Measurements from ENCODE around the gene HECTD4.
"Not testable (repeated sequence)": the region's sequence is repeated elsewhere in the genome, so short reads cannot be mapped to it uniquely, and the experiment has no call there.

Gene HECTD4

DNA sequence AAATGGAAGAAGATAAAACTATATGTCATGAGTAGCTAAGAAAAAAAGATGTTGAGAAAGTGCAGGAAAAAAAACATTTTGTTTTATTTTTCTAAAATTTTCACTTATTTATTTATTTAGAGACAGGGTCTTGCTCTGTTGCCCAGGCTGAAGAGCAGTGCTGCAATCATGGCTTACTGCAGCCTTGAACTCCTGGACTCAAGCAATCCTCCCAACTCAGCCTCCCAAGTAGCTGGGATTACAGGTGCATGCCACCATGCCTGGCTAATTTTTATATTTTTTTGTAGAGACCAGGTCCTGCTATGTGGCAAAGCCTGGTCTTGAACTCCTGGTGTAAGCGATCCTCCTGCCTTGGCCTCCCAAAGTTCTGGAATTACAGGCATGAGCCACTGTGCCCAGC, 137.3 kb downstream of the HECTD4 start:
- not testable (repeated sequence) for DNase-seq

DNA sequence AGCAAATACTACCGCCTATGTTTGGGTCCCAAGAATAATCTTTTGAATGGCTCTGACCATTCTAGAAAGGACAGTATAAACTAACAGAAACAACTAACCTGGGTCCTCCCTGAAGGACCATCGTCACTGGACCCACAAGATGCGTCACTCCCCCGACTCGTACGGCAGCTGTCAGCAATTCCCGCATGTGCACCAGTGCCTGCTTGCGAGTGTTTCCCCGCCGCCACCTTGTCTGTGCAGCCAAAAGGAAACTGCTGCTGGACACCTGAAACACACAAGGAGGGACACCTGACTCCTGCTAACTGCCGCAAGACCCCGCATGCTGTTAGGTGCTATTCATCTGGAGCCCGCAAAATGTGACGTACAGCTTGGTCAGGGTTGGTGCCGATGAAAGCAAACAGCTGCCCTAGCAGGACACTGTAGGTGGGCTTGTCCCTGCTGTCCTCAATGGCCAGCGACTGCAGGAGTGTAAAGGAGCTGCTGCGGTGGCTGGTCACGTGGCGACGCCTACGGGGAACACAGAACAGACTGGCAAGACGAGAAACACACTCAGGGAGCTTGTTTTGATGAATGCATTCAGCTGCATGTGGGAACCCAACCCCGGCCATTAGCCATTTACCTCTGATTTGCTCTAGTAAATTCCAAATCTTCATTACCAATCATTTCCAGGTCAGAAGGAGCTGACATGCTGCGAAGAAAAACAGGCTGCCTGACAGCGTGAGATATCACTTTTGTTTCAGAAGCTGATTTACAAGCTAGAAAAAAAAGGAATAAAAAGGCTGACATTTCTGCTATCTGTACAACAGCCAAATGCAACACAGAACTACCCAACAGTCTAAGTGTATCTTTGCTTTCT, 138.7 kb downstream of the HECTD4 start:
- no peak for DNase-seq

DNA sequence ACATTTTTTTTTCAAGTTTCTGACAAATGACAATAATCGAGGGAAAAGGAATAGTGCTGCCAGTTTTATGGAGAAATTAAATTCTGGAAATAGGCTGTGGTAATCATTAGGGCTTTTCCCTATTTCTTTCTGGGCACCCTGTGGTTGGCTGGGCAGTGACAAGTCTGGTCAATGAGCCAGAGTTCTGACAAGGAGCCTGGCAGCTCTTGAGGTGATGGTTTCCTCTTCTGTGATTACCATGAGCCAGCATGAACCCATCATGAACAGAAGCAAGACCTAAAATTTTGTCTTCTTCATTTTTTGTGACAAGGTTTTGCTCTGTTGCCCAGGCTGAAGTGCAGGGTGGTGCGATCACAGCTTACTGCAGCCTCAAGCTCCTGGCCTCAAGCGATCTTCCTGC, 141.1 kb downstream of the HECTD4 start:
- no peak for DNase-seq

DNA sequence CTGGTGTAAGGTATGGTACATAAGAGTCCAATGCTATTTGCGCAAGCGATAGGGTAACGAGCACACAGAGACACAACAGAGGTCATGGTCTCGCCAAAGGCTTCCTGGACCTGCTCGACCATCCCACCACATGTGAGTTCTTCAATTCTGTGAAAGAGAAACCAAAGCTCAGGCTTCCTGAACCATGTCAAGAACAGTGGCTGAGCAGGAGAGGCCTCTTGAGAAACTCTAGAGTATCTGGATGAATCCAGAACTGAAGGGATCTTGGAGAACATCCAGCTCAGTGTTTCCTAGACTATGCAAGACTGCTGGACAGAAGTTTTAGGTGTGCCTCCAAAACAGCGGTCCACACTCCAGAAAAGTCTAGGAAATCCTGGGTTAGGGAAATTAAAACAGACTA, 142.3 kb downstream of the HECTD4 start:
- no peak for DNase-seq

DNA sequence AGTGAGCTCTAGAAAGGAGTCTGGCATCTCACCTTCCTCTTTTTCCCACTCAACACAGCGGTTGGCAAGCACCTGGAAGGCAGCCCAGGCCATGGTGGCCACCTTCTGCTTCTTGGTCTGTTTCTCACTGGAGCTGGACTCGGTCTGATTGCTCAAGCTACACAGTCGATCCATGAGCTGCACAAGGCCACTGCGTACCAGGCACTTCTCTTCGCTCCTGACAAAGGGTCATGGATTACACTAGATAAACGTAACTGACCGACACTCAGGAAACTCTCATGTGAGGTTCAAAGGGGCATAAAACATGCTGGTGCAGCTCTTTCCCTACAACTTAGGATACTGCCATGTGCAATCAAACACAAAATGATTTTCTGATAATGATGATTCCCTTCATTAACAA, 143.2 kb downstream of the HECTD4 start:
- DNase-seq, result no peak

DNA sequence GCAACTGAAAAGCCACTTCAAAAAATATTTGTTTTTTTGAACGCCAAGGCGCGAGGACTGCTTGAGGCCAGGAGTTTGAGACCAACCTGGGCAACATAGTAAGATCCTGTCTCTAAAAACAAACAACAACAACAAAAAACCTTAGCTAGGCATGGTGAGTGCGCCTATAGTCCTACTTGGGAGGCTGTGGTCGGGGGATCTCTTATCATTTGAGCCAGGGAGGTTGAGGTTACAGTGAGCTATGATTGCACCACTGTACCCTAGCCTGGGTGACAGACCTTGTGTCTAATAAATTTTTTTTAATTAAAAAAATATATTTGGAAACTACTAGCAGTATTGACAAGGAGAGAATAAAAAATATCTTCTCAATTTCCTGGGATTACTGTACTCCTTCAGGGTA, 143.8 kb downstream of the HECTD4 start:
- no peak for DNase-seq

DNA sequence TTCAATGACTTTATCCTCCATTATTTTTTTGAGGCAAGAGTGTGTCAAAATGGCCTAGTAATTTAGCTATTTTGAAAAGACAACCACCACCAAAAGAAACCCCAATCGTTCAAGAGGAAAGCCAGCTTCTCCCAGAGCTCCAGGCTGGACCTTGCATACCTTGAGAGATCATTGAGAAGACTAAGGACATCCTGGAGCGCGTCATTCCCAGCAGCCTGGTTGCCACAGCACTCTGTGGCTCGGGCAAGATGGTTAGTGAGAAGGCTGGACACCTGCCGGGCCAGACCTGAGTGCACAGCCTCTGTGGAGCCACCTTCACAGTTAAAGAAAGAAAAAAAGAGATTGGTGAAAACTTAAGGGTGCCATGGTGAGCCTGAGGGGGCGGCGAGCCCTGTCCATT, 145.4 kb downstream of the HECTD4 start:
- no peak for DNase-seq

DNA sequence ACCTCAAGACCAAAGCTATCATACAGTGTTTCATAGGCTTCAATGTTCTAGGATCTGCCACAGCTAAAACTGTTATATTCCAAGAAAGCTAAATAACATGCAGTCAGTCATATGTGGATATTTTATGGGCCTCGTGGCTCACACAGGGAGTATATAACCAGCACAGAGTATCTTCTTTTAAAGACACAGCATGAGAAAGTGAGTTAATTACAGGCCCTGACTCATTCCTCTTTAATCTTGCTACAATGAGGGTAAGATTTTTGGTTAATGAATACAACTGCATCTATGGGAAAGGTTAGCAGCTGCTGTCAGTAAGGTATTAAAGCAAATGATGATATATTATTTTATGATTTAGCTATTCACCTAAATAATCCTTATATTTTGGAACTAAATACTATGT, 145.8 kb downstream of the HECTD4 start:
- no peak for DNase-seq

DNA sequence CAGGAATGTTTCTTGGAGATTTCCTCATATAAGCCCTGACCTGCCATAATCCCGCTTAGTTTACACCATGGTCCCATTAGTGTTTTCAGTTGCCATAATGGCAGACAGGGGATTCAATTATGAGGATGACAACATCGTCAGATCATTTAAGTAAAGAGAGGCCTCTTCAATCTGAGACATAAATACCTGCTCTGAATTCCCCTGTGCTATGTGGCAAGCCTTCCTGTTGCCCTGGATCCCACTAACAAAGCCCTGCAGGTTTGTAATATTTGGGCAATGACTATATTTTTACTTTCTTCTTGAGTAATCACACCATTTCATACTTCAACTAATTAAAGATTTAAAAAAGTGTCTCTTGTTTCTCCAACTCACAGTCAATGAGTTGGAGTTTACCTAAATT, 147.9 kb downstream of the HECTD4 start:
- DNase-seq, result no peak

DNA sequence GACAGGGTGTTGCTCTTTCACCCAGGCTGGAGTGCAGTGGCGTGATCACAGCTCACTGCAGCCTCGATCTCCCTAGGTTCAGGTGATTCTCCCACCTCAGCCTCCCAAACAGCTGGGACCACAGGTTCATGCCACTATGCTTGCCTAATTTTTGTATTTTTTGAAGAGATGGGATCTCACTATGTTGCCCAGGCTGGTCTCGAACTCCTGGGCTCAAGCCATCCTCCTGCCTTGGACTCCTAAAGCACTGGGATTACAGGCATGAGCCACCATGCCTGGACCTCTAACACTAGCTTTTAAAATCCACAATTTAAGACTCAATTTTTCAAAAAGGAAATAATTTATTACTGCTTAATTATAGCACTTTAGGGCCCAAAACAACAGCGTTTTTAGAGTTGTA, 149.0 kb downstream of the HECTD4 start:
- DNase-seq, result no peak

DNA sequence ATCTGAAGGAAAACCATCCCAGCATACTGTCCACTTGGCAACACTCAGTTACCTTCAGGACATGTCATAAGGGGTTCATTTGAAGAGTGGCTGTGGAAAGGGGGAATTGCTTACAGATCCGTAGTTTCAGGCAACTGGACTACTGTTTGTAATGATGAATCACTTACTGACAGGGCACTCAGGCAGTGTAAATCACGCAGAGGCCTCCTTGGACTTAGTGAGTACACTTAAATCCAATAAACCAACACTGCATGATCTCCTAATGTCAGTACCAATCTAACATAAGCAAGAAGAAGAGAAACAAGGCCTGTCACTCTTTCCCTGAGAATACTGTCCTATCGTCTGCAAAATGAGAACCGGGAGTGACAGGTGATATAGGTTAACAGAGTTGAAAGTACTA, 152.1 kb downstream of the HECTD4 start:
- no peak for DNase-seq

DNA sequence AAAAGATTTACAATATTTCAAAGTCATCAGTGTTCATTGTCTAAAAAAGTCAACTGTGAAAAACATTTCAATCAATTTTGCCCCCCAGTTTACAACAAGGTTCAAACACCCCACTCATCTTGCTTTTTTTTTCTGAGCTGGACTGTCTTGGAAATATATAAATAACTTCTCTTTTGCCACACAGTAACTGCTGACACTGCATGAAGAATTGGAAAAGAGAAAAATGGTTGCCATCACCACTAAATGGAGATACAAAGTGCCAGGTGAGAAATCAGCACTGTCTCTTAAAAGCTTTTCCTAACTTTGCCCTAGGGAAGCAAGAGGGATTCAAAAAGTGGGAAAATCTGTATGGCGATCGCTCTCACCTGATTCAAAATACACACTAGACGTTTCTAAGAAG, 155.5 kb downstream of the HECTD4 start:
- DNase-seq, result no peak

DNA sequence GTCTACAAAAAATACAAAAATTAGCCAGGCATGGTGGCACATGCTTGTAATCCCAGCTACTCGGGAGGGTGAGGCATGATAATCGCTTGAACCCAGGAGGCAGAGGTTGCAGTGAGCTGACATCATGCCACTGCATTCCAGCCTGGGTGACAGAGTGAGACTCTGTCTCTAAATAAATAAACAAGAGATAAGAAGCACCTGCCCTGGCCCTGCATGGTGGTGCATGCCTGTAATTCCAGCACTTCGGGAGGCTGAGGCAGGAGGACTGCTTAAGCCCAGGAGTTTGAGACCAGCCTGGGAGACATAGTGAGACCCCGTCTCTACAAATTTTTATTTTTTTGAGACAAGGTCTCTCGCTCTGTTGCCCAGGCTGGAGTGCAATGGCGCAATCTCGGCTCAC, 161.6 kb downstream of the HECTD4 start:
- DNase-seq, result not testable (repeated sequence)

DNA sequence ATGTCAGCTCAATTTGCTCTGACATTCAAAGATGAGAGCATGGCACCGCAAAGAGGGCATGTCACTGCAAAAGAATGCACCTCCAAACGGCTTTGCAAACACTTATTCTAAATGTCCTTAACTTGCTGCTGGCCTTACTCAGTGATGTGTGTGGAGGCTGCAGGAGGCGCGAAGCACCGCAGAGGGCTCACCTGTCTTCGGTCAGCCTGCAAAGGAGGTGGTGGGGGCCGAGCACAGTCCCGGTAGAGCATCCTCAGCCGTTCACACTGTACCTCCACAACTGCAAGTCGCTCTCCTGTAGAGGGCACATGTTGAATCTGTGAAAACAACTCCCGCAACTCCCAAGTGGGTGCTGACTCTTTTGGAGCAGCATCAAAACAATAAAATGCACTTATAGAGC, 163.0 kb downstream of the HECTD4 start:
- no peak for DNase-seq

DNA sequence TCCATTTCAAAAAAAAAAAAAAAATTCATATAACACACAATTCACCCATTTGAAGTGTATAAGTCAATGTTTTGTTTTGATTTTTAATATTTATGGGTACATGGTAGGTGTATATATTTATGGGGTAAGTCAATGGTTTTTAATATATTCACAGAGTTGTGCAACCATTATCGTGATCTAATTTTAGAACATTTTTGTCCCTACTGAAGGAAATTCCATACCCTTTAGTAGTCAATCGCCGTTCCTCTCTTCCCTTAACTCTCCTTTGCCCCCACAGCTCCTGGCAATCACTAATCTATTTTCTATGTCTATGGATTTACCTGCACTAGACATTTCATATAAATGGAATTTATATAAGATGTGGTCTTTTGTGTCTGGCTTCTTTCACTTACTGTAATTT, 164.1 kb downstream of the HECTD4 start:
- no peak for DNase-seq

DNA sequence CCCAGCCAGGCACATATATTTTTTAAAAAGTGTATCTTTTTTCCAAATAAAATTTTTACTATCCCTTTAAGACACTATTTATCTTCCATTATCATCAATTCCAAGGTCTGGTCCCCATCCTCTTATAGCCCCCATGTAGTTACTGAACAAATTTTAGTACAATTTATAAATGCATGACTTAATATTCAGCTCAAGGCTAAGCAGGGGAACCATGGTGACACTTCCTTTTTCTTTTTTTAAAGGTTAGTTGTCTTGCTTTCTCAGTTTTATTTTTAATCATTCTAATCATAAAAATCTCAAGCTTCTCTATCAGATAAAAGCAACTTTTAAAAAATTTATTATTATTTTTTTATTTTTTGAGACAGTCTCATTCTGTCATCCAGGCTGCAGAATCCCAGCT, 164.6 kb downstream of the HECTD4 start:
- DNase-seq, result no peak

DNA sequence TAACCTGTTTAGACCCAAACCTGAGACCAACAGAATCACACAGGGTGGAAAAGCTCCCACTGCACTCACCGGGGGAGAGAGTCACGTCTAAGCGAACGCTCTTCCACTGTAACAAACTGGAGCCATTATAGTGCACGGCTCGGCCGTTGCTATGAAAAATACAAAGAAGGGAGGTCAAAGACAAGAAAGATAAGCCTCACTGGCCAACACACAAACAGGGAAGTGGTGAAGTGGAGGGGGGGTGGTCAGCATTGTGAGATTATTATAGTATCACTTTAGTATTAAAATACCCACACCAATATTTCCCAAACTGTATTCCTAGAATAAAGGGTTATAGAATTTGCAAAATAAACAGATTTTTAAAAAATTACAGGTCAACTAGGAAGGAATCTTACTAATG, 166.0 kb downstream of the HECTD4 start:
- DNase-seq, result no peak

DNA sequence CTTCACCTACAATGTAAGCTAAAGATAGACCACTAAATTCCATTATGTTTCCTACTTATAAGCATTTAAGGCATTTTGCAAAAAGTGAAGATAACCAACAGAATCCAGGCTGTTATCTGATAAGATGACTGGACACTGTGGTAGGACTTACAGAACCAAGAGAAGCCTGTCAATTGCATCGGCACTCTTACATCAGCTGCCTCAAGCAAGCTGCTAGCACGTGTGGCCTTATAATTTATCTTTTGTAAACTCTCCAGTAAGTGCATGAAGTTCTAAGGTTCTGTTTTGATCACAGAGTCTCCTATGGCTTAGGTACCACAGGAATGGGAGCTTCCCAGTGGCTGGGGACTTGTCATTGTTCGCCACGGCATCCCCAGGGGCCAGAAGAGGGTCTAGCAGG, 168.2 kb downstream of the HECTD4 start:
- no peak for DNase-seq

DNA sequence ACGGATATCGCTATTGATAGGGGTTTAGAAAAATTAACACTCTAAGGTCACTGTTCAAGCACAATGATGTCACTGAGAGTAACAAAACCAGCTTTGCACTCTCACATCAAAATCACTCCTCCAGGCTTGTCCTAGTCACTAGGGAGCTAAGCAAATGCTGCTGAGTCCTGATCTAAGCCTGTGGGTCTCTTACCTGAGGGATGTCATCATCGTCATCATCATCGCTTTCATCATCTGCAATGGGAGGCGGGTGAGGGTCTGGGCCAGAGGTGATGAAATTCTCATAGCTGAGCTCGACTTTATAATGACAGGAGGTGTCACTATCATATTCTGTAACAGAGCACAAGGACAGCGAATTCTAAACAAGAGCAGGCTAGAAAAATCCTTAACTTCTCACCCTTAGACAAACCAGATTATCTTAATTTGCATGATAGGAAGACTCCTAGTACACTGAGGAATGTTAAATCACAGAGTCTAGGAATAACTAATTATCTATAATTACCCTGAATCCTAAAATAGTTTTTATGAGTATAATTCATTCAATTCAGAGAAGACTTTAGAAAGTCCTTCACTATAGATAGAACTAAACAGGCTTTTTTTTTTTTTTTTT, 173.8 kb downstream of the HECTD4 start:
- no peak for DNase-seq

DNA sequence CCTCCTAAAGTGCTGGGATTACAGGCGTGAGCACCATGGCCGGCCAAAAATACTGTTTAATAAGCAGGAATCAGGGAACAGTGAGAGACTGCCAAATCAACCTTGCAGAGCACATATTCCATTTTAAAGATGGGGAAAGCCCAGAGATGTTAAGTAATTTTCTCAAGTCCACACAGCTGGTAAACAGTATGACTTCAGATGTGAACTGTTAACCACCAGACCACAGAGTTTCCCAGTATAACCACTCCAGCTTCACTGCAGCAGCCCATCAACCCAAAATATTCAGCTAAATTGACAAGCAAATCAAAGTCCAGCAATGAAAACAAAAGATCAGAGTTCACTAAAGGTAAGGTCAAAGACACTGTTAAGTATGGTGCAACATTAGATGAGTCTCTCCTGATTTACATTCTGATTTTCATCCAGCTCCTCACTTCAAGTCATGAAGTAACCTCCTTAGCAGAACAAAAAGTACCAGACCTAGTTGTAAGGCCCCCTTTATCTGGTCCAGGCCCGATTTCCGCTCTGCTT, 174.8 kb downstream of the HECTD4 start:
- no peak for DNase-seq

DNA sequence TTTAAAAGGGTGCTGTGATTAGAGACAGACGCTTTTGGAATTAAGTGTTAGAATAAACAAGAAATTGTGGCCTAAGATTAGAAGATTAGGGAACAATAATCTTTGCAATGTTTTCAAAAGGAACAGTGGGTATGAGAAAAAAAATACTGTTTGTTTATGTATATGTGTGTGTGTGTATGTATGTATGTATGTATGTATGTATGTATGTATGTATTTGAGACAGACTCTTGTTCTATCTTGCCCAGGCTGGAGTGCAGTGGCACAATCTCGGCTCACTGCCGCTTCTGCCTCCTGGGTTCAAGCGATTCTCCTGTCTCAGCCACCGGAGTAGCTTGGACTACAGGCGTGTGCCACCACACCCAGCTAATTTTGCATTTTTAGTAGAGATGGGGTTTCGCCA, 175.3 kb downstream of the HECTD4 start:
- no peak for DNase-seq

DNA sequence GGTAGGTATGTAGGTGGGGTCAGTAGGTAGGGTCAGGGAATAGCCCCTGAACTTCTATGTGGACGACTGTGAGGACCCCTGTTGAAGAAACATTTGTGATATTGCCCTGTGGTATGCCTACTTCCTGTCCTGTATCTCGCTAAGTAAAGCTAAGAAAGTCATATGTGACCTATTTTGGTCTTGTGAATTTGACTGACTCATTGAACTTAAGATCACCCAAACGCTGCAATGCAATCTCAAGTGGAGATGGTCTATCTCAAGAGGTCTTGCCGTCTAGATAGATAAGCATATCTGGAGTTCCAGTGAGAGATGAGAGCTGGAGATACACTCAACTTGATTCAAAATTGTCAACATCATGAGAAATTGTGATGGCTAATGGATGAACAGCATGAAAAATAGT, 183.1 kb downstream of the HECTD4 start:
- no peak for DNase-seq

DNA sequence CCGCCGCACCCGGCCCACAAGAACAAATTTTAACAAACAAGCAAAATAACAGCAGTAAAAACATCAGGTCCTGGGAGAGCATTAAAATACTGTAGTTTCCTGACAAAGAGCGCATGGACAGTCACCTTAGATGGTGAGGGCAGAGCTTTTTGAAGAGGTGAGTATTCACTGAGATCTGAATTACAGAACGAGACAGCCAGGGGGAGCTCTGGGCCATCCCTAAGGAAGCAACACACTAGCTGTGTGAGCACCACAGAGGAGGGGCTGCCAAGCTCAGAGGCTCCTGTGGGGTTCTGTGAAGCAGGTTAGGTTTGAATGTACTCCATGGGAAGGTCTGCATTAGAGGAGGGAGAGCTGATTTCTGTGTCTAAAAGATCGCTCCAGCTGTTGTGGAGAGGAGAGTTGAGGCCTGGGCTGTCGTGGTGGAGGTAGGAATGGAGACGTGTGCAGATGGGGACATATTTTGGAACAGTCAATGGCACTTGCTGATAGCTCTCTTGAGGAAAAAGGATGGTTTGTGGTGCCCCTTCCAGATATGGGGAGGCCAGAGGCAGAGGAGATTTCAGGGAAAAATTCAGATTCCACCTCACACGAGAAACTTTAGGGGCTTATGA, 184.0 kb downstream of the HECTD4 start:
- DNase-seq, result peak; percentile 21

DNA sequence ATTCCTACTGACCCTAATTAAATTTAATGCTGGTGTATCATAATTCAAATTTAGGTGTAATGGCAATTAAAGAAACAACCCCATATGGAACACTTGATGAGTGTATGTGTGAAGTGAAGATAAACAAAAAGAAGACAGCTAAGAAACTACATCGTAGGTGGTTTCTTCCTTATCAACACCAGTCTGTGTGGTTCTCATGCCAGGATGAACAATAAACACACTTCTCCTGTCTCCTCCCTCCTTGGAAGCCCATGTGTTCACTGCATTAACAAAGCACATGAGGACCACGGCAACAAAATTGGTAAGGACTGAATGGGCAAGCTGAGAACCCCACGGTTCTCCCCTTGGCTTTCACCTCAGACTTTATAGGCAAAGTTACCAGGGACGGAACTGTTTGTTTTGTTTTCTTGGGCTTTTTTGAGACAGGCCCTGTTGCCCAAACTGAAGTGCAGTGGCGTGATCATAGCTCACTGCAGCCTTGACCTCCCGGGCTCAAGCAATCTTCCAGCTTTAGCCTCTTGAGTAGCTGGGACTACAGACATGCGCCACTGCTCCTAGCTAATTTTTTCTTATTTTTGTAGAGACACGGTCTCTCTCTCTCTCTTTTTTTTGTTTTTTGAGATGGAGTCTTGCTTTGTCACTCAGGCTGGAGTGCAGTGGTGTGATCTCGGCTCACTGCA, 185.9 kb downstream of the HECTD4 start:
- DNase-seq, result no peak

Data from NCI-H526 treated with DMSO at 0.1 percent for 48 hours (cell line).